ENCODE results near the gene HLA-DQA1.
"Not testable (repeated sequence)": the region's sequence is repeated elsewhere in the genome, so short reads cannot be mapped to it uniquely, and the experiment has no call there.

HLA-DQA1 gene

DNA sequence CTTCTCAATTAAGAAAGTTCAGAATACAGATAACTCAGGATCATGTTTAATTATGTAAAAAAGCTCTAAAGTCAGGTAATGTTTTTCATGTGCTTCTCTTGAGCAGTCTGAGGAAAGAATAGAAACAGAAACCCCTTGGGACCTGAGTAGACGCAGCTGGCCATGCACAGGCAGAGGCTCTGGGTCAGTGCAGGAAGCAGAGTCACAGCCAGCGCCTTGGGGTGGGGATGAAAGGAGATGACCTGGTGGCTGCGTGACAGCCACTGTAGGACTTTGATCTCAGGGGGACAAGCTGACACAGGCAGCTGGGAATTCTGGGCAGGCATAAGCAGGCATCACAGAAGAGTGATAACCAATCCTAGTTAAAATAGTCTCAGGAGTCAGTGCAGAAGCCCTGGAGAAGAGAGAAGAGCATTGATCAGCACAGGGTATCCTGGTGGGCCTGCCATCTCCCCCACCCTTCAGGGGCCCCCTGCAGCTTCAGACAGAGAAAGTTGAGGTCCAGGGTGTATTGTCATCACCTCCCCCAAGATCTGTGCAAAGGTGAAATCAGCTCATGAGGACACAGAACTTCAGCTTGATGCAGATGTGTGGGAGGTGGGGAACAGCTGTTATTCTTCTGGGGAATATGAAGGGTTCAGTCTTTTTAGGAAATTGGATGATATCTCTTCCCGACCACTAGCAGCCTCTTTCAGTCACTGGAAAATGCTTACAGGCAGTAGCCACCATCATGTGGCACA, 22.8 kb downstream of the HLA-DQA1 start:
- no peak for DNase-seq

DNA sequence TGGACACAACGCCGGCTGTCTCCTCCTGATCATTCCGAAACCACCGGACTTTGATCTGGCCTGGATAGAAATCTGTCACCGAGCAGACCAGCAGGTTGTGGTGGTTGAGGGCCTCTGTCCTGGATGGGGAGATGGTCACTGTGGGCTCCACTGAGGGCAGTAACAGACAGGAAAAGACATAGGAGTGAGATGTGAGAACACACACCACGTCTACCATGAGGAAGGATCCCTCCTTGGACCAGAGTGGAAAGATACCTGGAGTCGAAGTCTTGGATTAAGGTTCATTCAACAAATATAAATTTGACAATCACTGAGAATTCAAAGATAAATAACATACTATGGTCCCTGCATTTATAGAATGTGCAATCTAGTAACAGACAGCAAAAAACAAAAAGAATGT, 24.9 kb downstream of the HLA-DQA1 start:
- no peak for DNase-seq

GRCh38 chr6:32662836-32663235, 25.6 kb downstream of the HLA-DQA1 start:
- no peak for DNase-seq

DNA sequence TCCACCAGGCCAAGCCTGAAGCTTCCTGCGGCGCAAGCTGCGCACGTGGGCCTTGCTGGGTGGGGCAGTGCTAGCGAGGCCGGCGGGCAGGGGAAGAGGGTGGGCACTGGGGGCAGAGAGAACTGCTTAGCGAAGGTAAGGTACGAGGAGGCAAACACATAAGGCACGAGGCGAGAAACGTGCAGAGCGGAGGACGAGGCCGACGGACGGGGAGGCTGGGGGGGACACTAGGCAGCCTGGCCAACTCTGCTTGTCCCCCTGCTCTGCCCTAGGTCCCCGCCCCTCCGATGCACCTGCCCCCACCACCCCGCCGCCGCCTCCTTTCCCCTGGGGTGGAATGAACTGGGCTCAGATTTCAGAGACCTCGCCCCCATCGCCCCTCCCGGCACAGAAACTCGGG, 27.1 kb downstream of the HLA-DQA1 start:
- DNase-seq, result no peak

- no peak for DNase-seq
These were observed 27.7 kb downstream of the HLA-DQA1 start for GRCh38 chr6:32664827-32665362.

- DNase-seq, result no peak
These were observed 28.5 kb downstream of the HLA-DQA1 start for GRCh38 chr6:32665661-32666060.

DNA sequence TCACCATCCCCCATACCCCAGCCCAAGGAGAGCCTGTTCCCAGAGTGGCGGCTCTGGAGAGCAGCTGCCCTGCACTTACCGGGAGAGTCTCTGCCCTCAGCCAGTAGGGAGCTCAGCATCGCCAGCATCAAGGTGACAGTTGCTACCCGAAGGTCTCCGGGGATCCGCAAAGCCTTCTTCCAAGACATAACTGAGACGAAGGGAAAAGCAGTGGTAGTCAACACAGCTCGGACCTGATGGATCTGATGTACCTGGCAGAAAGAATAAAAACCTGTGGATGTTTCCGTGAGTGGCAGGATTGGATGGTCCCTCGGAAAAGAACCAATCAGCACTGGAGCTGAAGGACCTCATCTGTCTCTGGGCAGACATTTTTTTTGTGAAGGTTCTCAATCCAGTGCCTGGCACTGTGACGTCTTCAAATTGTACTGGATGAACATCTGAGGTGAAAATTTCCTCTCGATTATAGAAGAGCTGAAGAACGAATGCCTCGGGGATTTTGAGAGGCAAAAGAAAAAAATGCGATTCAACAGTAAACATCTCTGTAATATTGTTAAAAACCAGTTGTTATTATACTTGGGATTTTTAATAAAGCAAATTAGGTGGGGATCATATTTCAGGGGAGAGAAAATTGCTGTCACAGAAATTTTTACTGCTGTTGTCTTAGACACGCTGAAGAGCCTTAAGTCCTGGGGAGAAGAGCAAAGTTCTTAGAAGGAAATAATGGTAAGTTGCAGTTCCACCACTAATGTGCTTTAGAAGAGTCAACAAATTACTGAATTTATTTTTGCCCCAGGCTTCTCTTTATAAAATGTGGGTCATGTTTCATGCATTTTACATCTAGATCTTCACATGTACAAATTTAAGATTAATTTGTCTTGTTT, 29.5 kb downstream of the HLA-DQA1 start, which contains the start of gene HLA-DQB1:
TSS of gene HLA-DQB1 (minus strand) at position 238 of the 881 bp plus-strand sequence. CDS start at position 188, 50 bp downstream.
- peak; percentile 9 for DNase-seq

GRCh38 chr6:32668226-32668747, 31.1 kb downstream of the HLA-DQA1 start:
- no peak for DNase-seq

DNA sequence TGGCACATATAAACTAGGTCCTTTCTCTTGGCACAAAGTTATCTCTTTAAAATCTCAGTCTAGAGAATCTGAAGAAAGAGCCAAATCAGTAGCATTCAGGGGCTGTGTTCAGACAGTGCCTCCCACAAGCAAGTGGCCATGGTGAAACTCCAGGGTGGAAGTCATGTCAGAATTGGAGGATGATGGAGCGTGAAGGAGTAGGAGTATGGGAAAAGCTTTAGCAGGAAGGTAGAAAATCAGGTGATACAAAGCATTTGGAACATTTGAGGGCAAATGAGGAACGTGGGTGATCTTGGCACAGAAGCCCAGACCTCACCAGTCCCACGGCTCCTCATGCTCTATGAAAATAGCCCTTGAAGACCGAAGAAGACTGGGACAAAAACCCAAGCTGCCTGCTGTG, 32.0 kb downstream of the HLA-DQA1 start:
- no peak for DNase-seq

GRCh38 chr6:32669893-32670292, 32.7 kb downstream of the HLA-DQA1 start:
- no peak for DNase-seq

DNA sequence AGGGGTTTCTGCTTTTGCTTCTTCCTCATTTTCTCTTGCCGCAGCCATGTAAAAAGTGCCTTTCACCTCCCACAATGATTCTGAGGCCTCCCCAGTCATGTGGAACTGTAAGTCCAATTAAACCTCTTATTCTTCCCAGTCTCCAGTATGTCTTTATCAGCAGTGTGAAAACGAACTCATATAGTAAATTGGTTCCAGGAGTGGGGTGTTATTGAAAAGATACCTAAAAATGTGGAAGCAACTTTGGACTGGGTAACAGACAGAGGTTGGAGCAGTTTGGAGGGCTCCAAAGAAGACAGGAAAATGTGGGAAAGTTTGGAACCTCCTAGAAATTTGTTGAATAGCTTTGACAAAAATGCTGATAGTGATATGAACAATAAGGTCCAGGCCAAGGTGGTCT, 34.7 kb downstream of the HLA-DQA1 start:
- DNase-seq, result not testable (repeated sequence)

DNA sequence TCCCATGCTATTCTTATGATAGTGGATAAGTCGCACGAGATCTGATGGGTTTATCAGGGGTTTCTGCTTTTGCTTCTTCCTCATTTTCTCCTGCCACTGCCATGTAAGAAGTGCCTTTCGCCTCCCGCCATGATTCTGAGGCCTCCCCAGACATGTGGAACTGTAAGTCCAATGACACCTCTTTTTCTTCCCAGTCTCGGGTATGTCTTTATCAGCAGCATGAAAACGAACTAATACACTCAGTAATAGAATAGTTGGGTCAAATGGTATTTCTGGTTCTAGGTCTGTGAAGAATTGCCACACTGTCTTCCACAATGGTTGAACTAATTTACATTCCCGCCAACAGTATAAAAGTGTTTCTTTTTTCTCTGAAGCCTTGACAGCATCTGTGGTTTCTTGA, 36.9 kb downstream of the HLA-DQA1 start:
- DNase-seq, result not testable (repeated sequence)

GRCh38 chr6:32679492-32679891, 42.3 kb downstream of the HLA-DQA1 start:
- no peak for DNase-seq

GRCh38 chr6:32680055-32680454, 42.8 kb downstream of the HLA-DQA1 start:
- no peak for DNase-seq

DNA sequence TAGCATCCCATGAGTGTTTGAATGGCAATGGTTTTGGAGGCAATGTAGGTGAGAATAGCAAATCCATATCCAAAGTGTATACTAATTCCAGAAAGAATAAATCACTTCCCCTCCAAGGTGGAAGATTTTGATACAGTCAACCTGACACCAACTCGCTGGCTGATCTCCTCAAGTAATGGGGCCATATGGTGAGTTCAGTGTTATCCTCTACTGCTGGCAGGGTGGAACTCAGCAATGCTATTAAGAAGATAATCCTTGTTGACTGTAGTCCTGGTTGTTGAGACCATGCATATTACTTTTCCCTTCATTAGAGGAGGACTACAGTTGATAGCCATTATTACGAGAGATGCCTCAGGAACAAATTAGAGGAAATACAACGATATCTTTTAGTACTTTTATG, 47.0 kb downstream of the HLA-DQA1 start:
- no peak for DNase-seq

GRCh38 chr6:32685603-32686002, 48.4 kb downstream of the HLA-DQA1 start:
- no peak for DNase-seq

DNA sequence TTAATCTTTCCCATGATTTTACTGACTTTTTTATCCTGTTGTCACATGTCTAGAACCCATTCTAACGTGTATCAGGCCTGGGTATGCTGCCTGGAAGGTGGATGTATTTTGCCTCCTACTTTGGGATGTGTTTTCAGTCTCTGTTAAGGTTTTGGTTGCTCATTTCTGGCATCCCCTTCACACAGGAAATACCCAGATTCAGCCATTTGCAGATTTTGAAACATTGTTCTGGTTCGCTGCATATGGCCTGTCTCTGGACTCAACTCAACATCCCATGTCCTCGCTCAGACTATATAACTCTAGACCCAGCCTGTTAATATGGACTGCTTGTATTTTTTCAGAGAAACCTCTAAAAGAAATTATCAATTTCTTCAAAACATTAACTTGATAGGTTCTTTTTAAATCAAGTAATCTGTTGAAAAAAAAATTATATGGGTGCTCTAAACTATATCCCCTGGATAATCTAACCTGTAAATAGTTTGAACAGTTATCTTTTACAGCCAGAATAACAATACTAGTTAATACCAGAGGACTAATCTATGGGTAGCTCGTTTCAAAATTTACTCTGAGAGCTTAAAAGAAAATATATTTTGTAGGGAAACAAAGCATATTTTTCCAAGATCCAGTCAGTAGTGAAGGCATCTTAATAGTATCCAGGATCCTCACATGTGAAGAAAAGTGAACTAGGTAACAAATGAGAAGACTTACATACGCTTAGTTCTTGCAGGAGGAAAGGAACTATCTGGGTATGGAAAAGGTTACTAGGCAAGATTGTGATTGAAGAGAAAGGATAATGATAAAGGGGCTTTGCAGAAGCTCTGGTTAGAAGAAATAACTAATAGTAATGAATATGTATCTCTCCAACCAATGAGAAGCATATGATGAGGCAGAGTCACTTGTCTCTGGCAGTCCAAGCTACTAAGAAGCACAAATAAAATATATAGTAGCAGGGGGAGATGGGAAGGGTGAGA, 52.6 kb downstream of the HLA-DQA1 start:
- no peak for DNase-seq

DNA sequence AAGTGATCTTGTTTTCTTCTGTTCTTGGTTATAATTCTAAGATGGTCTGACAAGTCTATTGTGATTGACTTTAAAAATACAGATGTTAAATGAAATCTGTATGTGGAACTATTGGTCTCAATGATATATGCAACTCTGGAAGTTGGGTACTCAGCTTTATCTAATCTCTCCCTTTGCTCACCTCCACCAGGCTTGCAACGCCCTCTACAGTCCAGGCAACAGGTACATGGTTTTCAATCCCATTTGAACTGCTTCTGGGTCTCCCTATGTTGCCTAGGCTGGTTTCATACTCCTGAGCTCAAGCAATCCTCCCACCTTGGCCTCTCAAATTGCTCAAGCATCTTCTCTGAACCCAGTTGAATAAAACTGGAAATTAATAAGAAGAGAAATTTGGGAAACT, 54.8 kb downstream of the HLA-DQA1 start:
- DNase-seq, result peak; percentile 11

Data from fibroblast of skin of scalp (primary cell).